Parathyroid adenoma (tissue), 2 donors: Measurements from ENCODE around the gene KCNIP1.

ENCODE experiments used
- H2AFZ ChIP-seq: fragments of 300-600 bp; sonication (generic); one replicate; pipeline ENCODE4 v1.7.0; 2017; ENCODE audit warnings: antibody characterized with exemption, mild to moderate bottlenecking
- H3K27ac ChIP-seq: fragments of 300-600 bp; sonication (generic); one replicate; pipeline ENCODE4 v1.7.0; 2017
- H3K27me3 ChIP-seq: fragments of 300-600 bp; sonication (generic); one replicate; pipeline ENCODE4 v1.7.0; 2017; ENCODE audit warnings: low read length; ENCODE audit not compliant: control insufficient read depth, insufficient read depth
- H3K36me3 ChIP-seq: fragments of 300-600 bp; sonication (generic); one replicate; pipeline ENCODE4 v1.7.0; 2017; ENCODE audit warnings: low read length; ENCODE audit not compliant: control insufficient read depth, insufficient read depth
- H3K4me1 ChIP-seq: fragments of 300-600 bp; sonication (generic); one replicate; pipeline ENCODE4 v1.7.0; 2017; ENCODE audit warnings: control low read depth
- H3K4me2 ChIP-seq: fragments of 300-600 bp; sonication (generic); one replicate; pipeline ENCODE4 v1.7.0; 2017; ENCODE audit warnings: low read length
- H3K4me3 ChIP-seq: fragments of 300-600 bp; sonication (generic); one replicate; pipeline ENCODE4 v1.7.0; 2017; ENCODE audit warnings: low read depth, low read length
- H3K79me2 ChIP-seq: fragments of 300-600 bp; sonication (generic); one replicate; pipeline ENCODE4 v1.7.0; 2017; ENCODE audit warnings: control low read depth
- H3K9ac ChIP-seq: fragments of 300-600 bp; sonication (generic); one replicate; pipeline ENCODE4 v1.7.0; 2017; ENCODE audit warnings: mild to moderate bottlenecking
- H3K9me3 ChIP-seq: fragments of 300-600 bp; sonication (generic); one replicate; pipeline ENCODE4 v1.7.0; 2017; ENCODE audit warnings: low read length; ENCODE audit not compliant: control insufficient read depth
- CTCF ChIP-seq: fragments of 300-600 bp; sonication (generic); IDR thresholded peaks from one replicate; pipeline ENCODE4 v1.7.0; 2017; ENCODE audit warnings: antibody characterized with exemption, mild to moderate bottlenecking
- donor health status: primary hyperparathyroidism.

KCNIP1 gene

DNA sequence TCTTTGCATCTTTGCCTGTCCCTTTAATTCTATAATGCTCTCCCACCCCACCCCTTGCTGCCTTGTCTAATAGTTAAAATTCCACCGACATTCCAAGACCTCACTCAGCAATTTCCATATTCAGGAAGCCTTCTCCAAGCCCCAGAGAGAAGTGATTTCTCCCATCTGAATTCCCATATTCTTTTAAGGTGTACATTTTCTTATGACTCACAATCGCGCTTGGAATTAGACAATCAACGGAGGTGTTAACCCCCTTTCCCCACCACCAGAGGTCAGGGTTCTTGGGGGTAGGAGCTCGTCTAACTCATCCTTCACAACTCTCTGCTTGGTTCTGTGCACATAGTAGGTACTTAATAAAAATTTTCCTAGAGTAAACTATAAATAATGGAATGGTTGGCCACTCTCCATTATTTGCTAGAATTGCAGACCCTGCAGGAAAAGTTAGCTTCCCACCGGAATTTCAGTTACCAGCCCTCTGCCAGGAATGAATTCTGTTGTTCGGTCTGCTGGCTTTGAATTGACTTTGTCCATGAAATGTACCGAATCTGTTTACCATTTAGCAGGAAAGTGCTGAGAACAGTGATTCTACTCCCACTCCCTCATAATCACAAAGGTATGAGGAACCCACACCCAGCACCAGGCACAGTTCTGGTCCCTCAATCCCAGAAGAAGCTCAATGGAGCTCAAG is 5.0 kb downstream of the KCNIP1 start:
- Histone ChIP-seq H2AFZ (peak overlapping the region; percentile 29), H3K36me3 (no peaks in the 10 kb centered on the region), H3K4me1 (peaks cover 62% of the 10 kb centered on the region), H3K27me3 (no peaks in the 10 kb centered on the region), H3K4me2 (no peak overlapping the region), H3K79me2 (no peaks in the 10 kb centered on the region), H3K27ac (peak overlapping the region; percentile 32), H3K9ac (no peak overlapping the region), H3K4me3 (no peak overlapping the region), H3K9me3 (no peaks in the 10 kb centered on the region)
- TF ChIP-seq CTCF: peak; percentile 26

DNA sequence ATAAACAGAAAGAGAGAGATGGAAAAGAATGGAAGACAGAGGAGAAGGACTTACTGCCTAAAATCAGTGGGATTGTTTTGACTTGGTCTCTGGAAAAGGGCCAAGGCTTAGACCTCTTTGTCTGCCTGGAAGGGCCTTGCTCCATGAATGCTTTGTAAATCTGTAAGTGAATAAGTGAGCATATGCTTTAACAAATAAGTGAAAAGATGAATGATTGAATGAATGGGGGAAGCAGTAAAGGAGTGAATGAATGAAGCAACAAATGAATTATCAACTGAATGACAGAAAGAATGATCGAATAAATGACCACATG is 5.5 kb downstream of the KCNIP1 start:
- H3K27me3 ChIP-seq: no peaks in the 10 kb centered on the region
- H3K79me2 ChIP-seq: no peaks in the 10 kb centered on the region
- peaks cover 66% of the 10 kb centered on the region for H3K4me1 ChIP-seq
- H2AFZ ChIP-seq: peak overlapping the region; percentile 29
- H3K9me3 ChIP-seq: no peaks in the 10 kb centered on the region
- peak overlapping the region; percentile 32 for H3K27ac ChIP-seq
- no peaks in the 10 kb centered on the region for H3K36me3 ChIP-seq
- H3K9ac ChIP-seq: no peak overlapping the region
- TF ChIP-seq CTCF: no peak
- H3K4me3 ChIP-seq: no peak overlapping the region
- H3K4me2 ChIP-seq: no peak overlapping the region

GRCh38 chr5:170510126-170510525 is 6.3 kb downstream of the KCNIP1 start:
- Histone ChIP-seq H2AFZ (no peak overlapping the region), H3K27me3 (no peaks in the 10 kb centered on the region), H3K79me2 (no peaks in the 10 kb centered on the region), H3K4me2 (no peak overlapping the region), H3K4me3 (no peak overlapping the region), H3K36me3 (no peaks in the 10 kb centered on the region), H3K9ac (no peak overlapping the region), H3K4me1 (peaks cover 66% of the 10 kb centered on the region), H3K9me3 (no peaks in the 10 kb centered on the region), H3K27ac (no peak overlapping the region)
- TF ChIP-seq CTCF: no peak

- Histone ChIP-seq H3K36me3 (no peaks in the 10 kb centered on the region), H3K4me2 (no peak overlapping the region), H3K27ac (no peak overlapping the region), H2AFZ (no peak overlapping the region), H3K4me3 (no peak overlapping the region), H3K9me3 (no peaks in the 10 kb centered on the region), H3K9ac (no peak overlapping the region), H3K4me1 (peaks cover 61% of the 10 kb centered on the region), H3K27me3 (no peaks in the 10 kb centered on the region), H3K79me2 (peaks cover 2% of the 10 kb centered on the region)
- TF ChIP-seq CTCF: no peak
These were observed 6.7 kb downstream of the KCNIP1 start for GRCh38 chr5:170510559-170510958.

- Histone ChIP-seq H3K36me3 (no peaks in the 10 kb centered on the region), H3K4me3 (no peak overlapping the region), H3K27ac (peak overlapping the region; percentile 78), H3K4me1 (peaks cover 60% of the 10 kb centered on the region), H3K4me2 (no peak overlapping the region), H3K27me3 (no peaks in the 10 kb centered on the region), H3K9me3 (no peaks in the 10 kb centered on the region), H2AFZ (peak overlapping the region; percentile 63), H3K79me2 (peaks cover 3% of the 10 kb centered on the region), H3K9ac (no peak overlapping the region)
- TF ChIP-seq CTCF: no peak
These were observed 7.9 kb downstream of the KCNIP1 start for GRCh38 chr5:170511551-170512258.
